Measurements from ENCODE around the gene ALOX15.
"Not testable (repeated sequence)": the region's sequence is repeated elsewhere in the genome, so short reads cannot be mapped to it uniquely, and the experiment has no call there.

The ALOX15 gene

GRCh38 chr17:4645642-4646041 is 4.2 kb upstream of the ALOX15 start:
- no peak for DNase-seq

- DNase-seq: no peak
Measured at GRCh38 chr17:4643676-4644075, 2.2 kb upstream of the ALOX15 start.

GRCh38 chr17:4642286-4642685 is 808 bp upstream of the ALOX15 start:
- no peak for DNase-seq

GRCh38 chr17:4640569-4641188 is 799 bp downstream of the ALOX15 start:
- DNase-seq: not testable (repeated sequence)

GRCh38 chr17:4639301-4640059 is 2.0 kb downstream of the ALOX15 start:
- DNase-seq: peak; percentile 80

- DNase-seq: not testable (repeated sequence)
Measured at GRCh38 chr17:4638766-4639165, 2.7 kb downstream of the ALOX15 start.

- DNase-seq: no peak
Measured at GRCh38 chr17:4636474-4637100, 4.9 kb downstream of the ALOX15 start.

- DNase-seq: peak; percentile 58
Measured at GRCh38 chr17:4635823-4636375, 5.6 kb downstream of the ALOX15 start.

- DNase-seq: no peak
Measured at GRCh38 chr17:4634976-4635375, 6.5 kb downstream of the ALOX15 start.

GRCh38 chr17:4633643-4634042 is 7.8 kb downstream of the ALOX15 start:
- no peak for DNase-seq

- no peak for DNase-seq
Measured at GRCh38 chr17:4632581-4632920, 8.9 kb downstream of the ALOX15 start.

GRCh38 chr17:4631836-4632580 is 9.5 kb downstream of the ALOX15 start:
- DNase-seq: no peak

GRCh38 chr17:4631431-4631830 is 10.0 kb downstream of the ALOX15 start:
- no peak for DNase-seq

- peak; percentile 59 for DNase-seq
Measured at GRCh38 chr17:4626734-4627256, 14.7 kb downstream of the ALOX15 start.

GRCh38 chr17:4625181-4625617 is 16.3 kb downstream of the ALOX15 start:
- no peak for DNase-seq

- not testable (repeated sequence) for DNase-seq
Measured at GRCh38 chr17:4624451-4624911, 17.0 kb downstream of the ALOX15 start.

- DNase-seq: no peak
Measured at GRCh38 chr17:4623249-4623648, 18.2 kb downstream of the ALOX15 start.

GRCh38 chr17:4622375-4622774 is 19.1 kb downstream of the ALOX15 start:
- DNase-seq: no peak

GRCh38 chr17:4620531-4621101 is 20.9 kb downstream of the ALOX15 start:
- DNase-seq: no peak

- DNase-seq: no peak
Measured at GRCh38 chr17:4617590-4618351, 23.7 kb downstream of the ALOX15 start.

- DNase-seq: no peak
Measured at GRCh38 chr17:4617090-4617489, 24.4 kb downstream of the ALOX15 start.

GRCh38 chr17:4616476-4616875 is 25.0 kb downstream of the ALOX15 start:
- no peak for DNase-seq
